Retinal pigment epithelial cell (primary cell): ENCODE data around the gene ADD3.

ENCODE experiments used
- DNase-seq: peaks from one replicate; pipeline ENCODE4 v3.0.0-alpha.2; 2010; ENCODE audit warnings: low read depth
- H3K4me3 ChIP-seq: 2 replicates; pipeline ENCODE4 v1.5.1; 2011; ENCODE audit warnings: mild to moderate bottlenecking, low read length, control low read depth, moderate library complexity
- TF ChIP-seq, protein P1 (sequence below): conservative IDR thresholded peaks from 2 replicates; pipeline ENCODE4 v1.5.1; 2011; ENCODE audit warnings: low read depth, low read length, control low read depth, inconsistent platforms

Gene ADD3

DNA sequence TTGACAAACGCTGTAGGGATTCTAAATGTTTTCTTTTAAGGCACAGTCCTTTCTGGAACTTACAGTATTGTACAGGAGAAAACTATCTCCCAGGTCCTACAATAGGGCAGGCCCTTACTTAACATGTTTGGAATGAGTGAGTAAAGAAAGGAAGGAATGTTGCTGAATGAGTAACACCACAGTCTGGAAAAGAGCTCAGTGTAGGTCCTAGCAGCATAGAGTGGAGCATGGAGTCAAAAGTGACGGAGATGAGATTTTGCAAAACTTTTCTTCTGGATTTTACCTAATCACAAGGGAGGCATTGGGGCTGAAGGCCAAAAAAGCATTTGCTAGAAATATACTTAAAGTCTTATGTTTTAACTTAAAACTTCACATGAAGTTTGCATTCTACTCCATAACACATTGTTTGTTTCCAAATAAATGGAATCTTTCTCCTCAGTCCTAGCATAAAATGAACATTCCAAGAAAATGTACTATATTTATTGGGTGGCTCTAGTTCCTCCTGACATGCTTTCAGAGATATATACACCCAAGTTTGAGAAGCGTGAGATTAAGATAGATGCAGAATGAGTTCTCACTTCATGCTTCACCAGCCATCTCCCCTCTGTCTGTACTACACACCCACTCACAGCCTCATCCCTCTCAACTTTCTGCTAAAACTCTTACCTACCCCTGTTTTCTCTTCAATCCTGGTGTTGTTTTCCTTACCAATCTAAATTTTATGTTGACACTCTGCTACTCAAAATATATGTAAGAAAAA, 20.2 kb upstream of the ADD3 start:
- H3K4me3 ChIP-seq = no peak overlapping the region
- no peak for DNase-seq
- TF ChIP-seq, protein P1, sequence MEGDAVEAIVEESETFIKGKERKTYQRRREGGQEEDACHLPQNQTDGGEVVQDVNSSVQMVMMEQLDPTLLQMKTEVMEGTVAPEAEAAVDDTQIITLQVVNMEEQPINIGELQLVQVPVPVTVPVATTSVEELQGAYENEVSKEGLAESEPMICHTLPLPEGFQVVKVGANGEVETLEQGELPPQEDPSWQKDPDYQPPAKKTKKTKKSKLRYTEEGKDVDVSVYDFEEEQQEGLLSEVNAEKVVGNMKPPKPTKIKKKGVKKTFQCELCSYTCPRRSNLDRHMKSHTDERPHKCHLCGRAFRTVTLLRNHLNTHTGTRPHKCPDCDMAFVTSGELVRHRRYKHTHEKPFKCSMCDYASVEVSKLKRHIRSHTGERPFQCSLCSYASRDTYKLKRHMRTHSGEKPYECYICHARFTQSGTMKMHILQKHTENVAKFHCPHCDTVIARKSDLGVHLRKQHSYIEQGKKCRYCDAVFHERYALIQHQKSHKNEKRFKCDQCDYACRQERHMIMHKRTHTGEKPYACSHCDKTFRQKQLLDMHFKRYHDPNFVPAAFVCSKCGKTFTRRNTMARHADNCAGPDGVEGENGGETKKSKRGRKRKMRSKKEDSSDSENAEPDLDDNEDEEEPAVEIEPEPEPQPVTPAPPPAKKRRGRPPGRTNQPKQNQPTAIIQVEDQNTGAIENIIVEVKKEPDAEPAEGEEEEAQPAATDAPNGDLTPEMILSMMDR = no peak

DNA sequence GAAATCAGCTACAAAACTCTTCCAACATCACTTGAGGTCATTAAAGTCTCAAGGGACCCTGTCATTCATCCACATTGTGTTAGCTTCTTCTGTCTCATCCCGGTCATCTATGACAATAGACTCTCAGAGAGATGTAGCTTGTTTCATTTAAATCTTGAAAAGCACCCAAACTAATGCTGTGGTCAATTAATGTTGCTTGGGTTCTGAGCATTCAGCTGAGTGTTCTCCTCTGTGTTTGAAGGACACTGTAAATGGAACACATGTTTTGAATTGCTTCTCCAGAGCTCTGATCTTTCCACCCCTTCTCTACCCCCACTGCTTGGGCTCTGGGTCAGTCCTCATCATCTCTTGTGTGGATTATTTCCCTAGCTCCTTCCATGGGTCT, 19.6 kb upstream of the ADD3 start:
- no peak overlapping the region for H3K4me3 ChIP-seq
- no peak for DNase-seq
- TF ChIP-seq, protein P1 = no peak

DNA sequence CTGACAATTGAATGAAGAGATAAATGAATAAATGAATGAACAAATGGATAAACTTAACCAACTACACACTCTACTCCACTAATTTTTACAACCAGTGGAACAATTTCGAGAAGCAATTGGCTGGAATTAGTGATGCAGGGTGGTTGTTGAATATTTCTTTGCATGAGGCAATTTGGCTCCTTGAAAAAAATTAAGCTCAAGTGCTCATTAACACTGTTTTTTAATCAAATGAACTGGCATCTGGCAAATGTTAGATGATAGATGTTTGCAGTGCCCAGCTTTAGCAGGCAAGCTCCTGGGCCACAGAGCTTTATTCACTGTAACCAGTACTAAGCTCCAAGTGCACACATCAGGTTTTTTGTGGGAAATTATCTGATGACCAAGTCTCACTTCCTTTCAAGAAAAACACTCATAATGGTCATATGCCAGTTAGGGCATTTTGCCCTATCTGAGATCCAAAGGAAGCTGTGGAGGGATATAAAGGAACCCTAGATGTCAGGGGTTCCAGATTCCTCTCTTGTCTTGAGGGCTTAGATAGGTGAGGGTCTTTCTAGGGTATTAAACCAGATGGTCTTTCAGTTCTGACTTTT, 16.4 kb upstream of the ADD3 start:
- no peak for DNase-seq
- H3K4me3 ChIP-seq = no peak overlapping the region
- TF ChIP-seq, protein P1 = no peak

DNA sequence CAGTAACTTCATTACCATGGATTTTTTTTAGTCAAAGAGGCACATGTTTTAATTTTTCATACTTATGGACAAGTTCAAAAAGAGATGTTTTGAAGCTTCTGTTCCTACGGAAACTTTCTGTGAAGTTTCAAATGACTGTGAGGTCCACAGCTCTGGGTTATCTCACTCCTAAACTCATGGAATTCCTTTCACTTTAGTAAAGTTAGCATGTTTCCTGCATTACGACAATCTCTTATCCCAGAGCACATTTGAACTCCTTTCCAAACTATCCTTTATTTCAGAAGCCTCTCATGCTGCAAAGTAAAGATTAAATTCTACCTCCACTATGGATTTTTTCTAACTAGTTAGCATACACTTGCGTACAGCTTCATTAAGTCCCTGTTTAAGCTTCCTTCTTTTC, 15.3 kb upstream of the ADD3 start:
- H3K4me3 ChIP-seq = no peak overlapping the region
- DNase-seq = no peak
- TF ChIP-seq, protein P1 = no peak

DNA sequence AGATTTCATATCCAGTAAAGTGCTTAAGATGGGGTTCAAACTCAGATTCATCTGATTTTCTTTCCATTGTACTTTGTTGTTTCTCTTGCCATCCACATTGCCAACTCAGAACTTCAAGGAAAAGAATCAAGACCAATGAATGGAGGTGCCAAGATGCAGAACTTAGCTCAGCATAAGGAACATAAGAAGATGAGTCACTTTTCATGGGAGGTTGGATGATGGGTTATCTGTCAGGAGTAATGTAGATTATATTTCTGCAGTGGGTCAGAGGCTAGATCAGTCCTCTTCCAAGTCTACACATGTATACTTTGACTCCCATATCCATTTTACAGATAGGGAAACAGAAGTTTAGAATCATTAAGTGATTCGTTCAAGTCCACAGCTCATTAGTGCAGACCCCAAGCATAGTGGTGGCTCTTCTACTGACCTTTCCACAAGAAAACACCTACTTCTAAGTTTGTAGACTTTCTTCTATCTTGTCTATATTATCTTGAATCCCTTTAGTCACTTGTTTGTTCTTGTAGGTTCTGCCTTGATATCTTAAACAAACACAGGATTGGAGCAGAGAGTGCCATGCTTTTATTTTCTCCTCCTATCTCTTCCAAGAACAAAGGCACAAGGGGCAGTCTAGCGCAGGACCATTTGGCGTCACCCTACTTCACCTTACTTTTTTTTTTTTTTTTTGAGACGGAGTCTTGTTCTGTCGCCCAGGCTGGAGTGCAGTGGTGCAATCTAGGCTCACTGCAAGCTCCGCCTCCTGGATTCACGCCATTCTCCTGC, 14.0 kb upstream of the ADD3 start:
- TF ChIP-seq, protein P1 = no peak
- no peak for DNase-seq
- no peak overlapping the region for H3K4me3 ChIP-seq

DNA sequence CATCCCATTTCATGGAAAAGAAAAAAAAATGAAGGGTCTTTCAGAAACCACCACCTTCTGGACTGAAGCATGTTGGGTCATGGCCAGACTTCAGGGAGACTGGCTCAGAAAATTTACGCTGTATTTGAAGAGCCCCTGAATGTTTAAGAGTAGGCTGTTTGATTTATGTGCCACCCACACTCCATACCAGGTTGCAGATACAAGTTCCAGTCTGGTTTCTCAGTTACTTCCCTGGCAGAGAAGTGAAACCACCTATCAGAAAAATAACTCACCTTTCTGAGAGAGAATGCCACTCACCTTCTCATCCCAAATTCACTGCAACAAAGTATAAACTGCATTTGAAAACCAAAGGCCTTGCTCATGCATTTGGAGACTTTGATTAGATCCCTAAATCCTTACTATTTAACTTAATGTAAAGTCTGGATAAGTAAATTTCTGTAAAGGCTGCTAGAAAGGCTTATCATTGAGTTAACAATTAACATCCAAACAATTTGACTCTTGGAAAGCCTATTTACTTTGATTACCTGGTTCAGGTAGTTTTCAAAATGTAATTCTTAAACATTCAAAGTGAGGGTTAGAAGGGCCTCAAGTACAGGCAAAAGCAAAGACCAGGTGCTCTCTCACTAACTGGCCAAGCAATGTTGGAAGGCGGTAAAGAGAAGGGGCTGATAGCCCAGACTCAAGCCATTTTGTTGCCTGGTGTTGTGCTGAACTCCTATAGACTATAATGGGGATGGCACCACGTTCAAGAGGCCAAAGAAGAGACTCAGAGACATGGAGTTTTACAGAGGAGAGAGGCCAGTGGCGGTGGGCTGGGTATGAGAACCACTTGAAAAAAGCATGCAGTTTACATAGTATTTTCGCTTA, 12.8 kb upstream of the ADD3 start:
- H3K4me3 ChIP-seq = no peak overlapping the region
- no peak for DNase-seq
- TF ChIP-seq, protein P1 = no peak
